GM18511 (cell line): ENCODE measurements around the gene LAMC2.

Experiments used
- ATAC-seq: cut with Tn5 transposase; IDR thresholded peaks from one replicate; pipeline ENCODE4 v1.9.1; 2021; ENCODE audit warnings: mild to moderate bottlenecking, moderate library complexity; ENCODE audit not compliant: unreplicated experiment

Gene LAMC2

GRCh38 chr1:183282101-183282855 lies 96.2 kb downstream of the LAMC2 start:
- no peak for ATAC-seq

- no peak for ATAC-seq
Observed at GRCh38 chr1:183283286-183283685, 97.2 kb downstream of the LAMC2 start.

GRCh38 chr1:183284086-183284485 lies 98.0 kb downstream of the LAMC2 start:
- ATAC-seq, result no peak

- ATAC-seq, result no peak
Observed at GRCh38 chr1:183285256-183285655, 99.2 kb downstream of the LAMC2 start.

- ATAC-seq, result no peak
Observed at GRCh38 chr1:183285746-183286145, 99.7 kb downstream of the LAMC2 start.

GRCh38 chr1:183287191-183287675 lies 101.2 kb downstream of the LAMC2 start:
- no peak for ATAC-seq

GRCh38 chr1:183288583-183288982 lies 102.5 kb downstream of the LAMC2 start:
- ATAC-seq, result no peak

- ATAC-seq, result no peak
Observed at GRCh38 chr1:183289051-183289496, 103.0 kb downstream of the LAMC2 start.

GRCh38 chr1:183290628-183291027 lies 104.6 kb downstream of the LAMC2 start:
- ATAC-seq, result no peak

- no peak for ATAC-seq
Observed at GRCh38 chr1:183291216-183291762, 105.2 kb downstream of the LAMC2 start.

GRCh38 chr1:183291802-183292514 lies 105.9 kb downstream of the LAMC2 start:
- ATAC-seq, result no peak

- ATAC-seq, result no peak
Observed at GRCh38 chr1:183293241-183293640, 107.2 kb downstream of the LAMC2 start.

GRCh38 chr1:183293876-183294275 lies 107.8 kb downstream of the LAMC2 start:
- no peak for ATAC-seq
